Heart right ventricle (tissue), 16 donors: ENCODE data around the gene SRMS. TPM values are rescaled to one million over a fixed set of nuclear protein-coding genes. Genes with fewer than 3 reads are reported as not detected.

Experiments
- ATAC-seq, 8 donors: fragments of 200-7000 bp; cut with Tn5 transposase; one replicate each; pipeline ENCODE4 v1.9.1; 2020; ENCODE audit warnings: mild to moderate bottlenecking in 8 of 8, moderate library complexity in 8 of 8, moderate number of reproducible peaks in 1 of 8
- DNase-seq, 2 donors: peaks; one replicate each; pipeline ENCODE4 v3.0.0-alpha.2; 2020
- H3K27ac ChIP-seq, 10 donors: fragments of 200-600 bp; sonication (generic) in 2 of 10; one replicate each; pipeline versions ENCODE4 v1.5.0 to v1.8.0; 2020 to 2022; ENCODE audit warnings: mild to moderate bottlenecking in 3 of 10
- H3K27me3 ChIP-seq, 7 donors: fragments of 200-600 bp; one replicate each; pipeline ENCODE4 v1.8.0; 2021 to 2022; ENCODE audit warnings: mild to moderate bottlenecking in 2 of 7
- H3K36me3 ChIP-seq, 9 donors: fragments of 200-600 bp; sonication (generic) in 1 of 9; one replicate each; pipeline versions ENCODE4 v1.5.0 to v1.8.0; 2020 to 2022; ENCODE audit warnings: mild to moderate bottlenecking in 2 of 9
- H3K4me1 ChIP-seq, 9 donors: fragments of 200-600 bp; sonication (generic) in 1 of 9; one replicate each; pipeline versions ENCODE4 v1.5.0 to v1.8.0; 2020 to 2022; ENCODE audit warnings: mild to moderate bottlenecking in 4 of 9
- H3K4me3 ChIP-seq, 10 donors: fragments of 200-600 bp; sonication (generic) in 2 of 10; one replicate each; pipeline versions ENCODE4 v1.5.0 to v1.8.0; 2020 to 2022; ENCODE audit warnings: mild to moderate bottlenecking in 7 of 10, moderate library complexity in 2 of 10
- H3K9me3 ChIP-seq, 11 donors: fragments of 200-600 bp in 10 of 11; sonication (generic) in 2 of 11; one replicate each; pipeline versions ENCODE4 v1.5.0 to v1.8.0; 2013 to 2022; ENCODE audit warnings: mild to moderate bottlenecking in 2 of 11, control low read depth in 1 of 11, moderate library complexity in 1 of 11
- CTCF ChIP-seq, 9 donors: fragments of 200-600 bp; sonication (generic) in 2 of 9; IDR thresholded peaks; one replicate each; pipeline versions ENCODE4 v1.5.0 to v1.8.0; 2021 to 2022; ENCODE audit warnings: antibody characterized with exemption in 9 of 9, mild to moderate bottlenecking in 5 of 9, moderate library complexity in 1 of 9
- WGBS, 2 donors: extraction: QIAGEN DNeasy Blood & Tissue Kit; methylation state at CpG; one replicate each; pipeline ENCODE4 v1.1.7; 2013; ENCODE audit warnings: inconsistent platforms in 1 of 2; 5-methylcytosine and 5-hydroxymethylcytosine counted together
- intact Hi-C, 10 donors: fragments of 100-400 bp; cut with DNase I; formaldehyde crosslinking; loops; one replicate each; pipeline versions ENCODE4 v1.11.1 to v1.14.2; 2022
- polyA plus RNA-seq, 2 donors: library from polyadenylated mRNA; stranded (reverse); fragments of 200-250 nt; gene quantifications; one replicate each; pipeline ENCODE4 v1.2.3, GENCODE V29; 2013
- total RNA-seq, 10 donors: library from RNA; stranded (reverse); fragmentation: NEBNext Ultra II Directional in 3 of 10; extraction: Animal tissue kit (Norgen Biotek cat#: 25700) in 3 of 10; gene quantifications; one replicate each; pipeline versions ENCODE4 v1.2.1 to v1.2.4, GENCODE V29; 2021 to 2023
- donor health status: Arrhythmogenic right ventricular cardiomyopathy.
- donor health status: ischemic (EF 13 %, LVEDD 7.1; RV severe dilation, severe dysfunction).
- donor health status: healthy with polysubstance abuse.
- donor health status: DM: no; HTN: yes; CAD: no.
- donor health status: DM: no; HTN: no; CAD: no.
- donor health status: ischemic (EF 25% LVEDD 6.9; RV normal size, moderate dysfunction).
- donor health status: ischemic (EF 25% LVEDD 5.7; RV mildly dilated, moderate dysfunction).
- donor health status: healthy.
- donor health status: DM: yes; HTN: yes; CAD: no.
- donor health status: Ischemic cardiomyopathy.
- donor health status: ischemic (EF 35%, LVEDD 5.7; RV mildly dilated, moderate dysfunction).
- donor health status: nonischemic (EF 11% LVEDD 7.7; RV severe dilation, severe dysfunction).
- donor health status: DM: yes; HTN: yes; CAD: no.
- donor health status: PGD.
- donor health status: ischemic (EF 29% LVEDD 5.4; RV normal size, mild dysfunction).
- donor health status: nonischemic (EF 23%, LVEDD 6.1; RV moderate dilation, normal function).

The SRMS gene
- total and polyA plus RNA-seq, 12 donors = not detected

- no peak overlapping the region for H3K4me3 ChIP-seq
- ATAC-seq (no peak), DNase-seq (no peak)
- H3K27me3 ChIP-seq = peaks cover 0 to 45% (median 41%) of the 10 kb centered on the region in 7 donors
- TF ChIP-seq CTCF (IDR thresholded peaks at IDR 0.05) = no peak
- H3K36me3 ChIP-seq = peaks cover 0 to 59% (median 0%) of the 10 kb centered on the region in 9 donors
- peaks cover 4 to 35% (median 21%) of the 10 kb centered on the region in 9 donors for H3K4me1 ChIP-seq
- H3K27ac ChIP-seq = no peak overlapping the region
- 60 to 63% methylated on average over 13 of the region's 13 CpGs for WGBS, 2 donors
- intact Hi-C loops = no loop called here
- H3K9me3 ChIP-seq = no peaks in the 10 kb centered on the region
Measured at GRCh38 chr20:63493563-63494020, 54.0 kb downstream of the SRMS start.

GRCh38 chr20:63492982-63493381 is 54.6 kb downstream of the SRMS start:
- TF ChIP-seq CTCF (IDR thresholded peaks at IDR 0.05) = no peak
- Histone ChIP-seq H3K27me3 (peaks cover 0 to 44% (median 39%) of the 10 kb centered on the region in 7 donors), H3K36me3 (peaks cover 0 to 64% (median 0%) of the 10 kb centered on the region in 9 donors), H3K4me1 (peaks cover 4 to 33% (median 21%) of the 10 kb centered on the region in 9 donors), H3K4me3 (no peak overlapping the region), H3K9me3 (no peaks in the 10 kb centered on the region), H3K27ac (no peak overlapping the region)
- ATAC-seq = no peak
- intact Hi-C loops = no loop called here
- DNase-seq = no peak
- WGBS, 2 donors = 95 to 97% methylated on average over 14 of the region's 14 CpGs

GRCh38 chr20:63492518-63492917 is 55.0 kb downstream of the SRMS start:
- H3K27ac ChIP-seq = no peak overlapping the region
- H3K4me1 ChIP-seq = peaks cover 4 to 30% (median 21%) of the 10 kb centered on the region in 9 donors
- no peak for TF ChIP-seq CTCF (IDR thresholded peaks at IDR 0.05)
- ATAC-seq (no peak), DNase-seq (no peak)
- no peak overlapping the region for H3K4me3 ChIP-seq
- peaks cover 0 to 69% (median 3%) of the 10 kb centered on the region in 9 donors for H3K36me3 ChIP-seq
- no peaks in the 10 kb centered on the region for H3K9me3 ChIP-seq
- H3K27me3 ChIP-seq = peaks cover 0 to 44% (median 40%) of the 10 kb centered on the region in 7 donors
- WGBS, 2 donors = 96 to 98% methylated on average over 2 of the region's 2 CpGs
- intact Hi-C loops = no loop called here

GRCh38 chr20:63491635-63492230 is 55.8 kb downstream of the SRMS start:
- WGBS, 2 donors = 50 to 75% methylated on average over 4 of the region's 4 CpGs
- Histone ChIP-seq H3K27ac (no peak overlapping the region), H3K9me3 (no peaks in the 10 kb centered on the region), H3K4me1 (peaks cover 4 to 28% (median 18%) of the 10 kb centered on the region in 9 donors), H3K36me3 (peaks cover 0 to 72% (median 3%) of the 10 kb centered on the region in 9 donors), H3K27me3 (peaks cover 0 to 41% (median 39%) of the 10 kb centered on the region in 7 donors), H3K4me3 (no peak overlapping the region)
- TF ChIP-seq CTCF (IDR thresholded peaks at IDR 0.05) = no peak
- DNase-seq (no peak), ATAC-seq (no peak)
- intact Hi-C loops = no loop called here
